ENCODE data around the gene ATXN2.
A peak's percentile ranks its signal among the peaks of the same experiment; 100 is the strongest.
"Not testable (repeated sequence)": the region's sequence is repeated elsewhere in the genome, so short reads cannot be mapped to it uniquely, and the experiment has no call there.

ATXN2 gene

DNA sequence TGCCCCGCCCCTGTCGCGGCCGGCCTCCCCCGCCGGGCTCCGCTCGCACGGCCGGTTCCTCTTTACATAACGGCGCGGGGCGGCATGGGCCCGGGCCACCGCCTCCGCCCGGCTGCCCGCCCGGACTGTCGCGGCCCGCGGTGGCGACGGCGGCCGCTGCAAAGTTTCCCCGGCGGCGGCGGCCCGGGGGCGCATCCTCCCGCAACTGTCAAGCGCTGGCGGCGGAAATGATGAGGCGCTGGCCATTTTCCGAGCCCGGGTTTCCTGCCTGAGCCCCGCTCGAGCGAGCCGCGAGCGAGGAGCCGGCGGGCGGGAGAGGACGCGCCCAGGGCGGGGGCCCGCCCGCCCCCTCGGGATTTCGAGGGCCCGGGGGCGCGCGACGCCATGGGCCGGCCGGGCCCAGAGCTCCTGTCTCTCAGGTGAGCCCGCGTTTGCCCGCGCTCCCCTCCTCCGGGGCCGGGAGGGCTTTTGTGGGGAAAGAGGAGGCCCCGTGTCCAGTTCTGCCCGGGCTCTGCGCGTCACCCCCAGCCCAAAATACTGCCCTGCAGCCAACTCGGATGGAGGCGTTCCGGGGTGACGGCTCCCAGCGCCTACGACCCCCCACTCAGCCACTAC, 193.1 kb downstream of the ATXN2 start, which contains the start of gene SH2B3:
Gene SH2B3 (plus strand): TSS at position 65 of the 615 bp plus-strand sequence. CDS start 12,223 bp downstream, outside the sequence.
- H3K9ac ChIP-seq (ENCODE audit: low read length) = peak within 1 kb of the TSS; percentile 95
- H3K36me3 ChIP-seq (ENCODE audit: control insufficient read depth, insufficient read depth, low read length, severe bottlenecking) = no peaks in the 10 kb centered on the region
- no peaks in the 10 kb centered on the region for H3K27me3 ChIP-seq (replicated peaks; ENCODE audit: control insufficient read depth, insufficient read depth, low read length)
- peak within 1 kb of the TSS; percentile 94 for H3K4me3 ChIP-seq (ENCODE audit: low read length)
- H3K4me1 ChIP-seq (ENCODE audit: control insufficient read depth, insufficient read depth, low read length) = peaks cover 49% of the 10 kb centered on the region
- DNase-seq (ENCODE audit: low read depth) = no peak
- H3K9me3 ChIP-seq (ENCODE audit: control insufficient read depth, low read length) = no peaks in the 10 kb centered on the region

- H3K27me3 ChIP-seq (replicated peaks; ENCODE audit: control insufficient read depth, insufficient read depth, low read length) = no peaks in the 10 kb centered on the region
- peak overlapping the region; percentile 94 for H3K4me3 ChIP-seq (ENCODE audit: low read length)
- H3K9me3 ChIP-seq (ENCODE audit: control insufficient read depth, low read length) = no peaks in the 10 kb centered on the region
- H3K36me3 ChIP-seq (ENCODE audit: control insufficient read depth, insufficient read depth, low read length, severe bottlenecking) = no peaks in the 10 kb centered on the region
- DNase-seq (ENCODE audit: low read depth) = peak; percentile 96
- H3K9ac ChIP-seq (ENCODE audit: low read length) = peak overlapping the region; percentile 95
- peaks cover 42% of the 10 kb centered on the region for H3K4me1 ChIP-seq (ENCODE audit: control insufficient read depth, insufficient read depth, low read length)
Measured at GRCh38 chr12:111405149-111405858, 193.8 kb downstream of the ATXN2 start.

- H3K36me3 ChIP-seq (ENCODE audit: control insufficient read depth, insufficient read depth, low read length, severe bottlenecking) = no peaks in the 10 kb centered on the region
- peak; percentile 41 for DNase-seq (ENCODE audit: low read depth)
- no peaks in the 10 kb centered on the region for H3K9me3 ChIP-seq (ENCODE audit: control insufficient read depth, low read length)
- H3K9ac ChIP-seq (ENCODE audit: low read length) = peak overlapping the region; percentile 59
- H3K4me1 ChIP-seq (ENCODE audit: control insufficient read depth, insufficient read depth, low read length) = peaks cover 34% of the 10 kb centered on the region
- H3K27me3 ChIP-seq (replicated peaks; ENCODE audit: control insufficient read depth, insufficient read depth, low read length) = no peaks in the 10 kb centered on the region
- peak overlapping the region; percentile 94 for H3K4me3 ChIP-seq (ENCODE audit: low read length)
Measured at GRCh38 chr12:111404362-111405148, 194.6 kb downstream of the ATXN2 start.

- H3K36me3 ChIP-seq (ENCODE audit: control insufficient read depth, insufficient read depth, low read length, severe bottlenecking); H3K9ac ChIP-seq (ENCODE audit: low read length); DNase-seq (ENCODE audit: low read depth); H3K9me3 ChIP-seq (ENCODE audit: control insufficient read depth, low read length); H3K4me3 ChIP-seq (ENCODE audit: low read length); H3K27me3 ChIP-seq (replicated peaks; ENCODE audit: control insufficient read depth, insufficient read depth, low read length): not testable (repeated sequence)
- peaks cover 20% of the 10 kb centered on the region for H3K4me1 ChIP-seq (ENCODE audit: control insufficient read depth, insufficient read depth, low read length)
Measured at GRCh38 chr12:111402490-111402824, 196.7 kb downstream of the ATXN2 start.

Measured in adipocyte (in vitro differentiated cells).